ENCODE measurements around the gene FRMPD4. TPM values are rescaled to one million over a fixed set of nuclear protein-coding genes. Genes with fewer than 3 reads are reported as not detected.

FRMPD4 gene
- total RNA-seq, 1 donor from 2014 or later = 0.07 TPM

DNA sequence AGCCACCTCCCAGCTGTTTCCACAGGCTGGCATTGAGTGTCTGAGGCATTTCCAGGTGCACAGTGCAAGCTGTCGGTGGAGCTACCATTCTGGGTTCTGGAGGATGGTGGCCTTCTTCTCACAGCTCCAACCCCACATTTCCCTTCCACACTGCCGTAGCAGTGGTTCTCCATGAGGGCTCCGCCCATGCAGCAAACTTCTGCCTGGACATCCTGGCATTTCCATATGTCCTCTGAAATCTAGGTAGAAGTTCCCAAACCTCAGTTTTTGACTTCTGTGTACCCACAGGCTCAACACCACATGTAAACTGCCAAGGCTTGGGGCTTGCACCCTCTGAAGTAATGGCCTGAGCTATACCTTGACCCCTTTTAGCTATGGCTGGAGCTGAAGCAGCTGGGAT lies 10.3 kb upstream of the FRMPD4 start:
- H3K27ac Mint-ChIP-seq (ENCODE audit: unreplicated experiment) = no peak overlapping the region
- peaks cover 23% of the 10 kb centered on the region for H3K9me3 Mint-ChIP-seq
- TF ChIP-seq, protein P1, sequence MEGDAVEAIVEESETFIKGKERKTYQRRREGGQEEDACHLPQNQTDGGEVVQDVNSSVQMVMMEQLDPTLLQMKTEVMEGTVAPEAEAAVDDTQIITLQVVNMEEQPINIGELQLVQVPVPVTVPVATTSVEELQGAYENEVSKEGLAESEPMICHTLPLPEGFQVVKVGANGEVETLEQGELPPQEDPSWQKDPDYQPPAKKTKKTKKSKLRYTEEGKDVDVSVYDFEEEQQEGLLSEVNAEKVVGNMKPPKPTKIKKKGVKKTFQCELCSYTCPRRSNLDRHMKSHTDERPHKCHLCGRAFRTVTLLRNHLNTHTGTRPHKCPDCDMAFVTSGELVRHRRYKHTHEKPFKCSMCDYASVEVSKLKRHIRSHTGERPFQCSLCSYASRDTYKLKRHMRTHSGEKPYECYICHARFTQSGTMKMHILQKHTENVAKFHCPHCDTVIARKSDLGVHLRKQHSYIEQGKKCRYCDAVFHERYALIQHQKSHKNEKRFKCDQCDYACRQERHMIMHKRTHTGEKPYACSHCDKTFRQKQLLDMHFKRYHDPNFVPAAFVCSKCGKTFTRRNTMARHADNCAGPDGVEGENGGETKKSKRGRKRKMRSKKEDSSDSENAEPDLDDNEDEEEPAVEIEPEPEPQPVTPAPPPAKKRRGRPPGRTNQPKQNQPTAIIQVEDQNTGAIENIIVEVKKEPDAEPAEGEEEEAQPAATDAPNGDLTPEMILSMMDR (conservative IDR thresholded peaks at IDR 0.05) = no peak
- H3K36me3 Mint-ChIP-seq (ENCODE audit: low read depth) = peaks cover 12% of the 10 kb centered on the region
- peaks cover 4% of the 10 kb centered on the region for H3K27me3 Mint-ChIP-seq (ENCODE audit: low read depth)
- no peak for DNase-seq (ENCODE audit: low read depth, low spot score)
- H3K4me3 Mint-ChIP-seq = no peak overlapping the region
- no peaks in the 10 kb centered on the region for H3K4me1 Mint-ChIP-seq

DNA sequence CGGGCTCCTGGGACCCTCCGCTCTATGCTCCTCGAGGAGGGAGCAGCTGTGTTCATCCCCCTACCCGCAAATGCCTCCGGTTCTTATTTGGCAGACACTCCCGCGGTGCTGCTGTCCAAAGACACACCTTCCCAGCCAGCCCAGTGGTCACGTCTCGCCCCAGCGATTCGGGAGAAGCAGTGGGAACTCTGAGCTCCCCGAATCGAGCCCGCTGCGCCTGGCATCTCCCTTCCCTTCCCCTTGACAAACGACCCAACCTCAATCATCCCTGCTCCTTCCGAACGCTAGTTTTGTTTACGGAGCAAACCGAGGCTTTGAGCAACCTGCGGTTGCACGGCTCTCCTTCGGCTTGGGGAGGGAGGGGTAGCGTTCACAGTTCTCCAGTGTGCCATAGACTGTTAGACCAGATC lies 317 bp upstream of the FRMPD4 start:
- Mint-ChIP-seq H3K36me3 (ENCODE audit: low read depth) (peaks cover 2% of the 10 kb centered on the region), H3K27ac (ENCODE audit: unreplicated experiment) (no peak overlapping the region), H3K4me1 (peaks cover 8% of the 10 kb centered on the region), H3K4me3 (peak overlapping the region; percentile 80), H3K27me3 (ENCODE audit: low read depth) (peaks cover 70% of the 10 kb centered on the region), H3K9me3 (no peaks in the 10 kb centered on the region)
- TF ChIP-seq, protein P1 (conservative IDR thresholded peaks at IDR 0.05) = no peak
- DNase-seq (ENCODE audit: low read depth, low spot score) = peak; percentile 1

DNA sequence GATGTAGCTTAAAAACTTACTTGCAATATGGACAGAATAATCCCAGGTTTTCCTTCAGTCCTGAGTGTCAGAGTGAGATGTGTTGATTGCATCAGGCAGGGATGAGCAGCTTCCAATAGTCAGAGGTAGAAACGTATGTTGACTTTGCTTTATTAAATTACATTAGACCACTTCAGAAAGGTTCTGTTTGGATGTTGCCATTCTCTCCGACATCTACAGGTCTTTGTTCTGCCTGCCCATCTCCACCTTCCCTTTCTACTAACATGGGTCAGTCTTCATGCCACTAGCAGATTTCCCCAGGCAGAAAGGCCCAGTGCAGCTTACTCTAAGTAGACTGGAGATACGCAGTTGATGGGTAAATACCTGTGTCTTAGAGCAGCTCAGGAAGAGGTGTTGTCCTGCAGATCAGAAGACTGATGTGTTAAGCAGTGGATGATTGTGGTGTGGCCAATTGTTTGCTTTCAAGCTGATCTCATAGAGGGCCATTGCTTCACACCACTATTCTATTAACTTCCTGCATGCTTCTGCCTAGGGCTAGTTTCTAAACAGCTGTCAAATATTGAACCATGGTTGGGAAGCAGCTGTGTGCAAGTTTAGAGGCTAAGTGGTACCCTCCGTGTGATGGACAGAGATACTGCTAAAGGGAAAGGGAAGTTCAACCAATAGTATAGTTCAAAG lies 1.8 kb downstream of the FRMPD4 start:
- Mint-ChIP-seq H3K4me3 (peak overlapping the region; percentile 41), H3K27me3 (ENCODE audit: low read depth) (peaks cover 69% of the 10 kb centered on the region), H3K4me1 (peaks cover 8% of the 10 kb centered on the region), H3K36me3 (ENCODE audit: low read depth) (peaks cover 2% of the 10 kb centered on the region), H3K9me3 (no peaks in the 10 kb centered on the region), H3K27ac (ENCODE audit: unreplicated experiment) (no peak overlapping the region)
- TF ChIP-seq, protein P1 (conservative IDR thresholded peaks at IDR 0.05) = no peak
- DNase-seq (ENCODE audit: low read depth, low spot score) = no peak

DNA sequence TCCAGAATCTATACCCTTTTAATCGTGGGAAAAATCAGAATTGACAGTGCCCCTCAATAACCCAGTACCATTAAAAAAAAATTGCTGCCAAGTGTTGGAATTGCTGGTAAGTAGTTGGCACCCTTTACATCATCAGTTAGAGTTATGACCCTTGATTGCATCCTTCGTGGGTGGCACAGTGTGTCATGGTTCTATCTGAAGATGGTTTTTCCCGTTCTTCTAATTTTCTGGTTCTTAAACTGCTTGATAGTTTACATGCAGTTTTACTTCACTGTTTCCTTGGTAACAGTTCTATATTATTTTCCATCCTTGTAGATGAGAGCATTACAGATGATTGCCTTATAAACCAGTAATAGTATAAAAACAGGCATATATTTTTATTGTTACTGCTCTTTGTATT lies 3.2 kb downstream of the FRMPD4 start:
- H3K27me3 Mint-ChIP-seq (ENCODE audit: low read depth) = peaks cover 55% of the 10 kb centered on the region
- H3K27ac Mint-ChIP-seq (ENCODE audit: unreplicated experiment) = no peak overlapping the region
- H3K36me3 Mint-ChIP-seq (ENCODE audit: low read depth) = no peaks in the 10 kb centered on the region
- TF ChIP-seq, protein P1 (conservative IDR thresholded peaks at IDR 0.05) = no peak
- H3K4me1 Mint-ChIP-seq = peaks cover 8% of the 10 kb centered on the region
- DNase-seq (ENCODE audit: low read depth, low spot score) = no peak
- no peak overlapping the region for H3K4me3 Mint-ChIP-seq
- H3K9me3 Mint-ChIP-seq = no peaks in the 10 kb centered on the region

DNA sequence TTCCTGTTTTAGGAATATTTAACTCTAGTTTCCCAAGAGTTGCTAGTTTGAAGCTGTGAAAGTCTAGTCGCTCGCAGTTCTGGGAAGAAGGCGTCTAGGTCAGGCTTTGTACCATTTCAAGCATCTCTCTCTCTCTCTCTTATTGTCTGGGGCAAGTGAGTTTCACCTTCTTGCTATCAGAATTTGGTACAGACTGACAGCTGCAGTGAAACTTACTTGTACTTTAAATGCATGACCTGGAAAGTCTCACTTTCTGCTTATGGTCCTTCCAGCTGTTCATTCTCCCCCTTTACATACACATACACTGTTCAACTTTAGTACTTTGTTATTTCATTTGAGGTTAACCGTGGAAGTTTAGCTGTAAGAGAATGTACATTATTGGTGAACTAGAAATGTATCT lies 4.4 kb downstream of the FRMPD4 start:
- H3K9me3 Mint-ChIP-seq = no peaks in the 10 kb centered on the region

More for the DNA sequence above, 4.4 kb downstream of the FRMPD4 start:
- peaks cover 5% of the 10 kb centered on the region for H3K4me1 Mint-ChIP-seq
- H3K36me3 Mint-ChIP-seq (ENCODE audit: low read depth) = no peaks in the 10 kb centered on the region
- peaks cover 43% of the 10 kb centered on the region for H3K27me3 Mint-ChIP-seq (ENCODE audit: low read depth)
- no peak overlapping the region for H3K4me3 Mint-ChIP-seq
- H3K27ac Mint-ChIP-seq (ENCODE audit: unreplicated experiment) = no peak overlapping the region
- no peak for DNase-seq (ENCODE audit: low read depth, low spot score)
- TF ChIP-seq, protein P1 (conservative IDR thresholded peaks at IDR 0.05) = no peak
